Stimulated activated CD8-positive, alpha-beta memory T cell treated with anti-CD3 and anti-CD28 coated beads, Interleukin-7, amount 100 ng/mL, for 48 hours (primary cell): Measurements from ENCODE around the gene C16orf46.

Source experiments
- DNase-seq, 2 donors: peaks; one replicate each; pipeline ENCODE4 v3.0.0-alpha.2; 2020; ENCODE audit warnings: low read depth in 1 of 2; ENCODE audit errors: extremely low read depth in 1 of 2

C16orf46 gene

GRCh38 chr16:81026429-81026828, 50.6 kb downstream of the C16orf46 start:
- no peak for DNase-seq

DNA sequence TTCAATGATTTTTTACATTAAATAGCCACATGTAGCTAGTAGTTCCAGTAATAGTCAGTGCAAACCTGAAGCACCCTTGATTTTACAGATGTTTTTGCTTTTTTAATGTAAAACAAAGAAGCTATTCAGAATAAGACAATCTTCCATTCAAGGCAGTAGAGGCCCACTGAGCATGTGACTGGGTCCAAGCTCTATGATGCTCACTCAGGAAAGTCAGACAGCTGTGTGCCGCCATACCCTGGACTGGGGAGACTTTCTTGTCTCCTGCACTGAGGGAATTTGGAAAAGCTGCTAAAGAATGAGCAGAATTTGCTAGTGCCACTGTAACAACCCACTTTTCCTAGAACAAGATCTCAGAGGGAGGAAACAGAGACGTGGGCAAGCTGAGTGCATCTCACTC, 58.5 kb downstream of the C16orf46 start:
- DNase-seq = no peak

DNA sequence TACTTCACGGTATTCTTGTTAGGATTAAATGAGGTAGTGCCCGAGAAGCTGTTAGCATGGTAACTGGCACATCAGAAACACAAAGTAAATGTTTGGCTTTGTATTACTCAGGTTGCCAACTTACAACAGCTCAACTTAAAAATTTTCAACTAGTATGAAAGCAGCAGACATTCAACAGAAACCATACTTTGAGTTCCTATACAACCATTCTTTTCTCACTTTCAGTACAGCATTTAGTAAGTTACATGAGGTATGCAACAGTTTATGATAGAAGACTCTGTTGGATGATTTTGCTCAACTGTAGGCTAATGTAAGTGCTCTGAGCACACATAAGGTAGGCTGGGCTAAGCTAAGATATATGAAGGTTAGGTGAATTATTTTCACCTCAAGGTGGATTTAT, 62.4 kb downstream of the C16orf46 start:
- no peak for DNase-seq

- DNase-seq = no peak
Measured at GRCh38 chr16:81012974-81013373, 64.1 kb downstream of the C16orf46 start.
